Measurements from ENCODE around the gene KCNS1. TPM values are rescaled to one million over a fixed set of nuclear protein-coding genes. Genes with fewer than 3 reads are reported as not detected.

Gene KCNS1
- total RNA-seq, 1 experiment from 2014 or later: not detected

- CTCF ChIA-PET: interaction anchor here (1.2 kb wide), 2 partner anchors 72 to 176 kb away, joined by 3 to 4 read pairs; no protein-coding TSS in a partner anchor
- Histone ChIP-seq H3K79me2 (ENCODE audit: insufficient read depth, low read length) (no peaks in the 10 kb centered on the region), H3K9ac (ENCODE audit: low read length) (no peak overlapping the region), H3K9me2 (ENCODE audit: insufficient read depth) (no peaks in the 10 kb centered on the region), H4K20me1 (ENCODE audit: insufficient read depth) (no peaks in the 10 kb centered on the region), H2AFZ (ENCODE audit: low read depth, low read length, poor library complexity, severe bottlenecking) (no peak overlapping the region), H3K36me3 (ENCODE audit: control insufficient read depth in 1 of 2, insufficient read depth in 2 of 2, low read length in 2 of 2) (no peaks in the 10 kb centered on the region), H3K27ac (ENCODE audit: low read depth, low read length) (no peak overlapping the region), H3K4me3 (replicated peaks in 1 of 2; ENCODE audit: low read depth in 1 of 2, low read length in 2 of 2) (no peak overlapping the region), H3K27me3 (ENCODE audit: insufficient read depth, low read length) (no peaks in the 10 kb centered on the region; the same call in 1 of the 2 replicates), H3K9me3 (ENCODE audit: control insufficient read depth in 1 of 2, insufficient read depth in 1 of 2, low read depth in 1 of 2, low read length in 2 of 2) (no peaks in the 10 kb centered on the region), H3K4me1 (ENCODE audit: control insufficient read depth in 1 of 2, insufficient read depth in 2 of 2, low read length in 2 of 2) (0 out of 4 replicates have a peak, but pooled peaks cover 0 to 3% of the 10 kb centered on the region in 2 experiments), H3K4me2 (ENCODE audit: low read length) (no peak overlapping the region)
- intact Hi-C loops (cut with micrococcal nuclease): no loop called here
- BruUV-seq (replicated peaks): no TSS peak
- POLR2A ChIA-PET: no interaction called here
- TF ChIP-seq FOSL1 (IDR thresholded peaks at IDR 0.05; ENCODE audit: low read depth) (no peak), SIN3A (IDR thresholded peaks at IDR 0.05; ENCODE audit: low read depth) (no peak), REST (IDR thresholded peaks at IDR 0.05; ENCODE audit: low read depth) (no peak), CBX3 (IDR thresholded peaks at IDR 0.05; ENCODE audit: low read depth) (no peak), POLR2A (IDR thresholded peaks at IDR 0.05; ENCODE audit: borderline replicate concordance, extremely low read depth, insufficient read depth, insufficient read length) (no peak), ELF1 (IDR thresholded peaks at IDR 0.05; ENCODE audit: borderline replicate concordance, low read depth) (no peak), EGR1 (IDR thresholded peaks at IDR 0.05; ENCODE audit: low read depth) (no peak), ZNF274 (IDR thresholded peaks at IDR 0.05; ENCODE audit: low read depth, low read length) (no peak), ZBTB33 (IDR thresholded peaks at IDR 0.05; ENCODE audit: extremely low read depth, insufficient replicate concordance, low read length) (no peak), POLR2AphosphoS5 (IDR thresholded peaks at IDR 0.05; ENCODE audit: low read depth, low read length) (no peak)
- ATAC-seq (no peak), DNase-seq (ENCODE audit: low read depth, low spot score) (no peak)
- RAD21 ChIA-PET (ENCODE audit: low non-redundant PET in 1 of 2, low total read pairs in 2 of 2, uncharacterized antibody in 2 of 2, unreplicated experiment in 2 of 2): no interaction called here
These were observed 14.9 kb upstream of the KCNS1 start for GRCh38 chr20:45115829-45116228.

Data from HCT116 (cell line).